Astrocyte of the cerebellum (primary cell): ENCODE measurements around the gene MTHFD2L.
A peak's percentile ranks its signal among the peaks of the same experiment; 100 is the strongest.
"Not testable (repeated sequence)": the region's sequence is repeated elsewhere in the genome, so short reads cannot be mapped to it uniquely, and the experiment has no call there.

Experiments used
- DNase-seq: peaks from one replicate; pipeline ENCODE4 v3.0.0-alpha.2; 2011; ENCODE audit warnings: low read depth
- H3K4me3 ChIP-seq: 2 replicates; pipeline ENCODE4 v1.5.1; 2011; ENCODE audit warnings: mild to moderate bottlenecking, low read depth, low read length, moderate library complexity
- in situ Hi-C: cut with HindIII; loops from 2 replicates; pipeline ENCODE4 v1.10.0; 2017; ENCODE audit warnings: low sequenced_read_pairs
- TF ChIP-seq, protein P1 (sequence below): IDR thresholded peaks from 2 replicates; pipeline ENCODE4 v1.5.1; 2012; ENCODE audit warnings: low read length, low read depth, moderate library complexity, mild to moderate bottlenecking; ENCODE audit errors: missing control alignments

The MTHFD2L gene

DNA sequence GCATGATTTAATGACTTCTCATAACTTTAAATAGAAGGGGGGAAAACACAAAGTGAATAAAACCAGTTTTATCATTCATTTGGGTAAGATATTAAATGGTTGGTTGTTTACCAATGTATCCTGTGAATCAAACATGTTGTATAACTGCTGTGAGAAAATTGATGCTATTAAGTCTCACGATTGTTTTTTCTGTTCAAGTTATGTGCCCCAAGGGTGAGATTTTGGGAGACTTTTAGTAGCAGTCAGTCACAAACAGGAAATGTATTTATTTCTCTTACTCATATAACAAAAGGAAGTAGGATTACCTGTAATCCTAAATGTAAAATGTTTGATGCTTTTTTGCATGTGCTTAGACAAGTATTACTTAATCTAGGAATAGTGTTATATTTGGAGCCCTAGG, 39.2 kb downstream of the MTHFD2L start:
- in situ Hi-C loops, result no loop called here
- no peak overlapping the region for H3K4me3 ChIP-seq
- DNase-seq, result no peak
- TF ChIP-seq, protein P1, sequence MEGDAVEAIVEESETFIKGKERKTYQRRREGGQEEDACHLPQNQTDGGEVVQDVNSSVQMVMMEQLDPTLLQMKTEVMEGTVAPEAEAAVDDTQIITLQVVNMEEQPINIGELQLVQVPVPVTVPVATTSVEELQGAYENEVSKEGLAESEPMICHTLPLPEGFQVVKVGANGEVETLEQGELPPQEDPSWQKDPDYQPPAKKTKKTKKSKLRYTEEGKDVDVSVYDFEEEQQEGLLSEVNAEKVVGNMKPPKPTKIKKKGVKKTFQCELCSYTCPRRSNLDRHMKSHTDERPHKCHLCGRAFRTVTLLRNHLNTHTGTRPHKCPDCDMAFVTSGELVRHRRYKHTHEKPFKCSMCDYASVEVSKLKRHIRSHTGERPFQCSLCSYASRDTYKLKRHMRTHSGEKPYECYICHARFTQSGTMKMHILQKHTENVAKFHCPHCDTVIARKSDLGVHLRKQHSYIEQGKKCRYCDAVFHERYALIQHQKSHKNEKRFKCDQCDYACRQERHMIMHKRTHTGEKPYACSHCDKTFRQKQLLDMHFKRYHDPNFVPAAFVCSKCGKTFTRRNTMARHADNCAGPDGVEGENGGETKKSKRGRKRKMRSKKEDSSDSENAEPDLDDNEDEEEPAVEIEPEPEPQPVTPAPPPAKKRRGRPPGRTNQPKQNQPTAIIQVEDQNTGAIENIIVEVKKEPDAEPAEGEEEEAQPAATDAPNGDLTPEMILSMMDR, result no peak

DNA sequence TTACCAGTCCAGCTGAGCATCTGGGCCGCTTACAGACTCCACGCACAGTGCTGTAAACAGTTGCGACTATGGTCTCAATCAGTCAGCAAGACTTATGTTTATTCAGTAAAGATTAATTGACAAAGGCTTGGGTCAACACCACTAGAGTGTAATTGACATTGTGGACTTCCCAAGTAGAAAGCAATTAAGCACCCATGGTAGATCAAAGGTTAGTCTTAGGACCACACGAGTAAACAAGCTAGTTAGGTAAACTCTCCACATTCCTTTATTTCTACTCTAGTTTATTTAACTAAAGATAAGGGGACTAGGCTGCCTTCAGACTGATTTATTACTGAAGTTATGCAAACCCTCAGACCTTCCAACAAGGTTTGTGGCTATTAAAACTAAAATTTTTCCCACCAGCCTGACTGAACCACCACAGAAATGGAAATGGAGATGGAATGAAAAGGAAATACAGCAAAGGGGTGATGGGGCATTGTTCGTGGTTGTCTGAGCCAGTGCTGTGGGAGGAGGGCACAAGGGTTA, 44.2 kb downstream of the MTHFD2L start:
- peak; percentile 12 for DNase-seq
- no peak overlapping the region for H3K4me3 ChIP-seq
- TF ChIP-seq, protein P1, result no peak
- in situ Hi-C loops, result no loop called here

DNA sequence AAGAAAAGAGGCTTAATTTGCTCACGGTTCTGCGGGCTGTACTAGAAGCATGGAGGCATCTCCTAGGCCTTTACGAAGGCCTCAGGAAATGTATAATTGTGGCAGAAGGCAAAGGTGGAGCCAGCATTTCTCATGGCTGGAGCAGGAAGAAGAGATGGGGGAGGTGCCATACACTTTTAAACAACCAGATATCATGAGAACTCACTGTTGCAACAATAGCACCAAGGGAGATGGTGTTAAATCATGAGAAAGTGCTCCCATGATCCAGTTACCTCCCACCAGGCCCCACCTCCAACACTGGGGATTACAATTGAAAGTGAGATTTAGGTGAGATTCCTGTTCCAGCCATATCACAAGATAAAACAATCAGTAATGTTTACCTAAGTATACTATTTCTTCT, 45.5 kb downstream of the MTHFD2L start:
- H3K4me3 ChIP-seq, result no peak overlapping the region
- TF ChIP-seq, protein P1, result no peak
- in situ Hi-C loops, result no loop called here
- DNase-seq, result no peak

DNA sequence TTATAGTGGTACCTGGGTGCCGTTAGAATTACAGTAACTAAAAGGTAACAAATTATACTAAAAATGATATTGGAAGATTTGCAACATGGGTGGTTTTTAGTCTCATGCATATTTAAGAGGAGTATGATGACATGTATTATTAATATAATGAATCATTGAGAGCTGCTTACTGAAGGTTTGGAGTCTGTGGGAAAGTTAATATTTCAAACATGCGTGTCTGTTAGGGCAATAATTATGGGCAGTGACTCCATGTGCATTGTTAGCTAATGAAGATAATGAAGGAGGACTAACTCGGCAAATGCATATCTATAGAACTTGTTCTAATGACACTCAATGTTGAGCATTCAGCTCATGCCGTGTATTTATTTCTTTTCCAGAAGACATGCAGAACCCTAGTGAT, 47.1 kb downstream of the MTHFD2L start:
- TF ChIP-seq, protein P1, result no peak
- in situ Hi-C loops, result no loop called here
- no peak for DNase-seq
- H3K4me3 ChIP-seq, result no peak overlapping the region

DNA sequence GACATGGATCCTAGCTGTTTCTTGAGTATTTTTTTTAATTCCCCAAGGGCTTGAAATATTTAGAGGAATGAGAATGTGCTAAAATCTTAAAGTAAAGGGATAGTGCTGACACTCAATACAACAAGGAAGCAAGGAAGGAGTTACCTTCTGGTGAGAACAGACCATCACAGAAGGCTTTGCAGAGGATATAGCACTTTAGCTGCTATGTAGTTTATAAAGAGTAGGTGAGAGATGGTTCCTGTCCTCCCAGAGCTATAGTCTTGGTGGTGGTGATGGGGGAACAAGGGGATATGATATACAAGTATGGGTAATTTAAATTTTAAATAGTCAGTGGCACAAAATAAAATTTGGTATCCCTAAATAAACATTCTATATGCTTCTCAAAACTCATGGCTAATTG, 47.6 kb downstream of the MTHFD2L start:
- TF ChIP-seq, protein P1, result no peak
- H3K4me3 ChIP-seq, result no peak overlapping the region
- no peak for DNase-seq
- in situ Hi-C loops, result no loop called here

DNA sequence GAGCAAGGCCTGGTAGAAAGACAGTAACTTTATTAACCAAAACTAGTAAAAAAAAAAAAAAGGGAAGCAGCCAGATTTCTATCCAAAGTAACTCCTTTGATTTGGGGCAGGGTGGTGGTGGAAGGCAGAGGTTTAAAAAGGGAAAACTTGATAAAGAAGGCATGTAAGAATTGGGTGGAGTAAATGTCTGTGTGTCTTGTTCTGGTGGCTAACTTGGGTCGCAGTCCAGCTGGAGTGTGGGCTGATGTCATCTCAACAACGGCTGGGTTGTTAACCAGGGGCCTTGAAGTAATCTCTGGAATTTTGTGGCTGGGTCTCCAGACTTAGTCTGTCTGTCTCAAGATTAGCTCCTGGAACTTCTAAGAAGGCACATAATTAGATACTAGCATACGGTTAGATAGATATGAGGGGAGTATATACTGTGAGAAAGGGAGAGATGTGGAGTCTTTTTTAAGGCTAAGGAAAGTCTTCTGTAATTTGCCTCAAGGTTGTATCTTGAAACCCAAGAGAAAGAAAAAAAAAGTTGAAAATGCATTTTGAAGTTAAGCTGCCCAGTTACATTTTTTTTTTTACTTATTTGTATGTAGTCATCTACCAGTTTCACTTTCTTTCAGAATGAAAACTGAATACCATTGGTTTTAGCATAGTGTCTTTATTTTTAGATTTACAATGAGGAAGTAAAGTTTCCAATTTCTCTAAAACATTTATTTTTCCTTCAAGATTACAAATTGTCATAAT, 48.3 kb downstream of the MTHFD2L start:
- H3K4me3 ChIP-seq, result no peak overlapping the region
- TF ChIP-seq, protein P1, result no peak
- DNase-seq, result peak; percentile 38
- in situ Hi-C loops, result no loop called here

DNA sequence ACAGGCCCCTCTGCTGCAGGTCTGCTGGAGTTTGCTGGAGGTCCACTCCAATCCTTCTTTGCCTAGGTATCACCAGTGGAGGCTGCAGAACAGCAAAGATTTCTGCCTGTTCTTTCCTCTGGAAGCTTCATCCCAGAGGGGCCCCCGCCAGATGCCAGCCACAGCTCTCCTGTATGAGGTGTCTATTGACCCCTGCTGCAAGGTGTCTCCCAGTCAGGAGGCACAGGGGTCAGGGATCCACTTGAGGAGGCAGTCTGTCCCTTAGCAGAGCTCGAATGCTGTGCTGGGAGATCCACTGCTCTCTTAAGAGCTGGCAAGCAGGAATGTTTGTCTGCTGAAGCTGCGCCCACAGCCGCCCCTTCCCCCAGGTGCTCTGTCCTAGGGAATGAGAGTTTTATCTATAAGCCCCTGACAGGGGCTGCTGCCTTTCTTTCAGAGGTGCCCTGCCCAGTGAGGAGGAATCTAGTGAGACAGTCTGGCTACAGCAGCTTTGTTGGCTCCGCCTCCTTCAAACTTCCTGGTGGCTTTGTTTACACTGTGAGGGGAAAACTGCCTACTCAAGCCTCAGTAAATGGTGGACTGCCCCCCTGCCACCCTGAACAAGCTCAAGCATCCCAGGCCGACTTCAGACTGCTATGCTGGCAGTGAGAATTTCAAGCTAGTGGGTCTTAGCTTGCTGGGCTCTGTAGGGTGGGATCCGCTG, 56.7 kb downstream of the MTHFD2L start:
- DNase-seq, in situ Hi-C loops, H3K4me3 ChIP-seq: not testable (repeated sequence)

DNA sequence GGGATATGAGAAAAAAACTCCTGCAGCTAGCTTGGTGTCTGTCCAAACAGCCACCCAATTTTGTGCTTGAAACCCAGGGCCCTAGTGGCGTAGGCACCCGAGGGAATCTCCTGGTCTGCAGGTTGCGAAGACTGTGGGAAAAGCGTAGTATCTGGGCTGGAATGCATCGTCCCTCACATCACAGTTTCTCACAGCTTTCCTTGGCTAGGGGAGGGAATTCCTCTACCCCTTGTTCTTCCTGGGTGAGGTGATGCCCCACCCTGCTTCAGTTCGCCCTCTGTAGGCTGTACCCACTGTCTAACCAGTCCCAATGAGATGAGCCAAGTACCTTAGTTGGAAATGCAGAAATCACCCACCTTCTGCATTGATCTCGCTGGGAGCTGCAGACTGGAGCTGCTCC, 57.3 kb downstream of the MTHFD2L start:
- H3K4me3 ChIP-seq, DNase-seq, in situ Hi-C loops: not testable (repeated sequence)
